Loucy (cell line): Measurements from ENCODE around the gene GABRR3.

ENCODE experiments used
- CTCF ChIP-seq: fragments of 200-600 bp; sonication (generic); conservative IDR thresholded peaks from 2 replicates; pipeline ENCODE4 v1.5.1; 2014; ENCODE audit warnings: mild to moderate bottlenecking, antibody characterized with exemption, low read length
- EZH2phosphoT487 ChIP-seq: fragments of 200-600 bp; IDR thresholded peaks from 2 replicates; pipeline ENCODE4 v1.6.1; 2018; ENCODE audit warnings: antibody characterized with exemption, mild to moderate bottlenecking, moderate library complexity, borderline replicate concordance

- TF ChIP-seq CTCF (no peak), EZH2phosphoT487 (no peak)
Measured at GRCh38 chr3:97960993-97961766, 73.9 kb downstream of the GABRR3 start.
